ENCODE data around the gene PCBD1. TPM values are rescaled to one million over a fixed set of nuclear protein-coding genes. Genes with fewer than 3 reads are reported as not detected.

PCBD1 gene
- total RNA-seq, 1 donor from 2014 or later = 54.6 TPM

- no peaks in the 10 kb centered on the region for H3K9me3 ChIP-seq (ENCODE audit: insufficient read depth, low read depth, low read length)
- FAIRE-seq (no peak), DNase-seq (ENCODE audit: low read depth) (no peak)
Measured at GRCh38 chr10:70917635-70918034, 29.3 kb upstream of the PCBD1 start.

DNA sequence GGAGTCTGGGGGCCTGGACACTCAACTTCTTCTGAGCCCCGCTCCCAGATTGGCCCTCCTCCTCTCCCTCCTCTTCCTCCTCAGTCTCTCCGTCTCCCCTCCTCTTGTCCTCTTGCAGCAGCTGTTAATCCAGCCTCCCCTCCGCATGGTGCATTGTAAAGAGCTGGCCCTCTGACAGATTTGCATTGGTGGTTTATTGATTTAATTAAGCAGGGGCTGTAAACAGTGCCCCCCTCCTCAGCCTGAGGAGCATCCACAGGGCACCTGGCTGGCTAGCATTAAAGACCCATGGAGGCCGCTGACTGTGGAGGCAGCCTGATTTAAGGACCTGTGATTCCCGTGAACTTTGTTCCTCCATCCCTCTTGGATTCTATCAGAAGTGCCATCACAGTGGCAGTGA, 28.9 kb upstream of the PCBD1 start:
- Histone ChIP-seq H3K27ac (ENCODE audit: low read depth, low read length) (no peak overlapping the region), H3K9me3 (ENCODE audit: insufficient read depth, low read depth, low read length) (no peaks in the 10 kb centered on the region), H3K4me1 (ENCODE audit: insufficient read depth, low read length) (no peaks in the 10 kb centered on the region), H3K36me3 (ENCODE audit: insufficient read depth, low read length) (no peaks in the 10 kb centered on the region), H3K27me3 (ENCODE audit: insufficient read depth, low read length) (peaks cover 49% of the 10 kb centered on the region), H3K79me2 (ENCODE audit: insufficient read depth, low read length) (no peaks in the 10 kb centered on the region), H3K4me3 (ENCODE audit: insufficient read depth, low read depth, low read length) (no peak overlapping the region), H2AFZ (ENCODE audit: low read depth, low read length) (no peak overlapping the region), H4K20me1 (ENCODE audit: insufficient read depth, low read length) (no peaks in the 10 kb centered on the region), H3K9ac (ENCODE audit: low read length) (no peak overlapping the region), H3K4me2 (ENCODE audit: low read length) (no peak overlapping the region)
- Mint-ChIP-seq H3K4me3 (ENCODE audit: unreplicated experiment) (no peak overlapping the region), H3K4me1 (ENCODE audit: low read depth, unreplicated experiment) (peaks cover 1% of the 10 kb centered on the region), H3K27ac (ENCODE audit: unreplicated experiment) (no peak overlapping the region), H3K27me3 (ENCODE audit: low read depth, unreplicated experiment) (peaks cover 75% of the 10 kb centered on the region), H3K36me3 (ENCODE audit: low read depth, unreplicated experiment) (no peaks in the 10 kb centered on the region), H3K9me3 (ENCODE audit: unreplicated experiment) (no peaks in the 10 kb centered on the region)
- peak; percentile 15 for TF ChIP-seq EZH2 (IDR thresholded peaks at IDR 0.05; ENCODE audit: insufficient read depth, low read length)
- TF ChIP-seq, protein P1, sequence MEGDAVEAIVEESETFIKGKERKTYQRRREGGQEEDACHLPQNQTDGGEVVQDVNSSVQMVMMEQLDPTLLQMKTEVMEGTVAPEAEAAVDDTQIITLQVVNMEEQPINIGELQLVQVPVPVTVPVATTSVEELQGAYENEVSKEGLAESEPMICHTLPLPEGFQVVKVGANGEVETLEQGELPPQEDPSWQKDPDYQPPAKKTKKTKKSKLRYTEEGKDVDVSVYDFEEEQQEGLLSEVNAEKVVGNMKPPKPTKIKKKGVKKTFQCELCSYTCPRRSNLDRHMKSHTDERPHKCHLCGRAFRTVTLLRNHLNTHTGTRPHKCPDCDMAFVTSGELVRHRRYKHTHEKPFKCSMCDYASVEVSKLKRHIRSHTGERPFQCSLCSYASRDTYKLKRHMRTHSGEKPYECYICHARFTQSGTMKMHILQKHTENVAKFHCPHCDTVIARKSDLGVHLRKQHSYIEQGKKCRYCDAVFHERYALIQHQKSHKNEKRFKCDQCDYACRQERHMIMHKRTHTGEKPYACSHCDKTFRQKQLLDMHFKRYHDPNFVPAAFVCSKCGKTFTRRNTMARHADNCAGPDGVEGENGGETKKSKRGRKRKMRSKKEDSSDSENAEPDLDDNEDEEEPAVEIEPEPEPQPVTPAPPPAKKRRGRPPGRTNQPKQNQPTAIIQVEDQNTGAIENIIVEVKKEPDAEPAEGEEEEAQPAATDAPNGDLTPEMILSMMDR (IDR thresholded peaks at IDR 0.05; ENCODE audit: insufficient read depth, low read depth, low read length) = no peak
- DNase-seq (ENCODE audit: low read depth) (no peak), FAIRE-seq (no peak)

More at GRCh38 chr10:70917635-70918034, 29.3 kb upstream of the PCBD1 start:
- no peak overlapping the region for H3K27ac Mint-ChIP-seq (ENCODE audit: unreplicated experiment)
- Histone ChIP-seq H3K79me2 (ENCODE audit: insufficient read depth, low read length) (no peaks in the 10 kb centered on the region), H3K27ac (ENCODE audit: low read depth, low read length) (no peak overlapping the region), H3K4me3 (ENCODE audit: insufficient read depth, low read depth, low read length) (no peak overlapping the region), H3K36me3 (ENCODE audit: insufficient read depth, low read length) (no peaks in the 10 kb centered on the region), H3K27me3 (ENCODE audit: insufficient read depth, low read length) (peaks cover 50% of the 10 kb centered on the region), H3K9ac (ENCODE audit: low read length) (no peak overlapping the region), H2AFZ (ENCODE audit: low read depth, low read length) (no peak overlapping the region), H4K20me1 (ENCODE audit: insufficient read depth, low read length) (no peaks in the 10 kb centered on the region), H3K4me1 (ENCODE audit: insufficient read depth, low read length) (no peaks in the 10 kb centered on the region), H3K4me2 (ENCODE audit: low read length) (no peak overlapping the region)
- H3K9me3 Mint-ChIP-seq (ENCODE audit: unreplicated experiment) = no peaks in the 10 kb centered on the region
- no peak overlapping the region for H3K4me3 Mint-ChIP-seq (ENCODE audit: unreplicated experiment)
- no peaks in the 10 kb centered on the region for H3K36me3 Mint-ChIP-seq (ENCODE audit: low read depth, unreplicated experiment)
- no peak for TF ChIP-seq EZH2 (IDR thresholded peaks at IDR 0.05; ENCODE audit: insufficient read depth, low read length)
- TF ChIP-seq, protein P1 (IDR thresholded peaks at IDR 0.05; ENCODE audit: insufficient read depth, low read depth, low read length) = no peak
- peaks cover 78% of the 10 kb centered on the region for H3K27me3 Mint-ChIP-seq (ENCODE audit: low read depth, unreplicated experiment)
- peaks cover 1% of the 10 kb centered on the region for H3K4me1 Mint-ChIP-seq (ENCODE audit: low read depth, unreplicated experiment)

DNA sequence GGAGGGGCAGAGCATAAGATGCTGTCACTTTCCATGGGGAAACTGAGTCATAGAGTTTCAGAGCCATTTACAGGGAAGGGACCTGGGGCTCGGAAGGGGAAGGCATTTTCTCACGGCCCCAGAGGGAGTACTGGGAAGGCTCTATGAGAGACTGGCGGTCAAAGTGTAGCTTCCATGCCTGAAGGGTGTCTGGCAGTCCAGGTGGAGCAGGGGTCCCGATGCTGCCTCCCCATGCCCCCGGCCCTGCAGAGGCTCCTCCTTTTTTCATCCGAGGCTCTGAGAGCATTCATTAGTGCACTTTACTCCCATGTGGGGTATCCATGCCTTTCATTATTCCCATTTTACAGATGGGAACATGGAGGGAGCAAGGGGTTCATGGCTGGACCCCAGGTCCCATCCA, 27.9 kb upstream of the PCBD1 start:
- no peak overlapping the region for H2AFZ ChIP-seq (ENCODE audit: low read depth, low read length)
- no peaks in the 10 kb centered on the region for H3K4me1 ChIP-seq (ENCODE audit: insufficient read depth, low read length)
- no peak overlapping the region for H3K27ac ChIP-seq (ENCODE audit: low read depth, low read length)
- FAIRE-seq (no peak), DNase-seq (ENCODE audit: low read depth) (no peak)
- H3K79me2 ChIP-seq (ENCODE audit: insufficient read depth, low read length) = no peaks in the 10 kb centered on the region
- no peaks in the 10 kb centered on the region for H4K20me1 ChIP-seq (ENCODE audit: insufficient read depth, low read length)
- no peaks in the 10 kb centered on the region for H3K9me3 Mint-ChIP-seq (ENCODE audit: unreplicated experiment)
- no peak for TF ChIP-seq EZH2 (IDR thresholded peaks at IDR 0.05; ENCODE audit: insufficient read depth, low read length)
- TF ChIP-seq, protein P1 (IDR thresholded peaks at IDR 0.05; ENCODE audit: insufficient read depth, low read depth, low read length) = no peak
- H3K4me1 Mint-ChIP-seq (ENCODE audit: low read depth, unreplicated experiment) = peaks cover 1% of the 10 kb centered on the region
- H3K36me3 Mint-ChIP-seq (ENCODE audit: low read depth, unreplicated experiment) = no peaks in the 10 kb centered on the region
- no peaks in the 10 kb centered on the region for H3K36me3 ChIP-seq (ENCODE audit: insufficient read depth, low read length)
- peaks cover 73% of the 10 kb centered on the region for H3K27me3 Mint-ChIP-seq (ENCODE audit: low read depth, unreplicated experiment)
- peaks cover 45% of the 10 kb centered on the region for H3K27me3 ChIP-seq (ENCODE audit: insufficient read depth, low read length)
- no peak overlapping the region for H3K4me3 ChIP-seq (ENCODE audit: insufficient read depth, low read depth, low read length)
- no peak overlapping the region for H3K9ac ChIP-seq (ENCODE audit: low read length)
- H3K27ac Mint-ChIP-seq (ENCODE audit: unreplicated experiment) = no peak overlapping the region
- H3K4me3 Mint-ChIP-seq (ENCODE audit: unreplicated experiment) = no peak overlapping the region
- no peaks in the 10 kb centered on the region for H3K9me3 ChIP-seq (ENCODE audit: insufficient read depth, low read depth, low read length)
- H3K4me2 ChIP-seq (ENCODE audit: low read length) = no peak overlapping the region
